ENCODE data around the gene TDRD9. TPM values are rescaled to one million over a fixed set of nuclear protein-coding genes. Genes with fewer than 3 reads are reported as not detected.

TDRD9 gene
- total and polyA plus RNA-seq, 2 experiments from 2014 or later: 0.24 TPM; not detected in 1

DNA sequence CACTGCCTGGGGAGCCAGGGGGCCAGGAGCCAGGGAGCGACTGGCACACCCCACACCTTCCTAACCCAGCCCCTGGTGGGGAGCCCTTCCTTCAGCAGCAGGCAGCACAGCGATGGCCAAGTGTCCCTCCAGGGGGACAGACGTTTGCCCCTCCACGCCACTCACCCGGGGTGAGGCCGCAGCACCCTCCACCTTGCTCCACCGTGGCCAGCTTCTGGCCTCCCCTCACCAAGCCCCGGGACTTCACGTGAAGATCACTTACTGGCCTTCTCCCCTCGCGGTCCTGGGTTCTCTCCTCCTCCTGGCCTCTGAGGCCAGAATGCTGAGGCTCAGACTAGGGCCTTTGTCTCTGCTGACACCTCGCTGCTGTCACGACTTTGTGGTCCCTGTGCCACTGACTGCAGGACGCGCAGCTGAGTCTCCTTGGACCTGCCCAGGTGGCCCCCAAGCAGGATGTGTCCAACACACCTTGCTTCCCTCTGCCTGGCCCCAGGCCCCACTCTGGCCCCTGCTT lies 153.8 kb downstream of the TDRD9 start:
- Mint-ChIP-seq H3K9me3 (no peaks in the 10 kb centered on the region; the same call in 2 of the 3 replicates), H3K27me3 (ENCODE audit: insufficient read depth, low read depth, poor library complexity) (peaks cover 18% of the 10 kb centered on the region), H3K4me3 (no peak overlapping the region), H3K4me1 (peaks cover 9% of the 10 kb centered on the region), H3K36me3 (ENCODE audit: low read depth) (no peaks in the 10 kb centered on the region; the same call in 2 of the 3 replicates), H3K27ac (no peak overlapping the region)
- no peaks in the 10 kb centered on the region for H3K9me2 ChIP-seq (ENCODE audit: insufficient read depth)
- no peak overlapping the region for H3K4me3 ChIP-seq
- H3K27ac ChIP-seq (ENCODE audit: low read depth): no peak overlapping the region
- no peak overlapping the region for H3K4me2 ChIP-seq
- H2AFZ ChIP-seq: no peak overlapping the region
- no peaks in the 10 kb centered on the region for H3K79me2 ChIP-seq (replicated peaks; ENCODE audit: insufficient read depth)
- no peak for ATAC-seq
- TF ChIP-seq, protein P1, sequence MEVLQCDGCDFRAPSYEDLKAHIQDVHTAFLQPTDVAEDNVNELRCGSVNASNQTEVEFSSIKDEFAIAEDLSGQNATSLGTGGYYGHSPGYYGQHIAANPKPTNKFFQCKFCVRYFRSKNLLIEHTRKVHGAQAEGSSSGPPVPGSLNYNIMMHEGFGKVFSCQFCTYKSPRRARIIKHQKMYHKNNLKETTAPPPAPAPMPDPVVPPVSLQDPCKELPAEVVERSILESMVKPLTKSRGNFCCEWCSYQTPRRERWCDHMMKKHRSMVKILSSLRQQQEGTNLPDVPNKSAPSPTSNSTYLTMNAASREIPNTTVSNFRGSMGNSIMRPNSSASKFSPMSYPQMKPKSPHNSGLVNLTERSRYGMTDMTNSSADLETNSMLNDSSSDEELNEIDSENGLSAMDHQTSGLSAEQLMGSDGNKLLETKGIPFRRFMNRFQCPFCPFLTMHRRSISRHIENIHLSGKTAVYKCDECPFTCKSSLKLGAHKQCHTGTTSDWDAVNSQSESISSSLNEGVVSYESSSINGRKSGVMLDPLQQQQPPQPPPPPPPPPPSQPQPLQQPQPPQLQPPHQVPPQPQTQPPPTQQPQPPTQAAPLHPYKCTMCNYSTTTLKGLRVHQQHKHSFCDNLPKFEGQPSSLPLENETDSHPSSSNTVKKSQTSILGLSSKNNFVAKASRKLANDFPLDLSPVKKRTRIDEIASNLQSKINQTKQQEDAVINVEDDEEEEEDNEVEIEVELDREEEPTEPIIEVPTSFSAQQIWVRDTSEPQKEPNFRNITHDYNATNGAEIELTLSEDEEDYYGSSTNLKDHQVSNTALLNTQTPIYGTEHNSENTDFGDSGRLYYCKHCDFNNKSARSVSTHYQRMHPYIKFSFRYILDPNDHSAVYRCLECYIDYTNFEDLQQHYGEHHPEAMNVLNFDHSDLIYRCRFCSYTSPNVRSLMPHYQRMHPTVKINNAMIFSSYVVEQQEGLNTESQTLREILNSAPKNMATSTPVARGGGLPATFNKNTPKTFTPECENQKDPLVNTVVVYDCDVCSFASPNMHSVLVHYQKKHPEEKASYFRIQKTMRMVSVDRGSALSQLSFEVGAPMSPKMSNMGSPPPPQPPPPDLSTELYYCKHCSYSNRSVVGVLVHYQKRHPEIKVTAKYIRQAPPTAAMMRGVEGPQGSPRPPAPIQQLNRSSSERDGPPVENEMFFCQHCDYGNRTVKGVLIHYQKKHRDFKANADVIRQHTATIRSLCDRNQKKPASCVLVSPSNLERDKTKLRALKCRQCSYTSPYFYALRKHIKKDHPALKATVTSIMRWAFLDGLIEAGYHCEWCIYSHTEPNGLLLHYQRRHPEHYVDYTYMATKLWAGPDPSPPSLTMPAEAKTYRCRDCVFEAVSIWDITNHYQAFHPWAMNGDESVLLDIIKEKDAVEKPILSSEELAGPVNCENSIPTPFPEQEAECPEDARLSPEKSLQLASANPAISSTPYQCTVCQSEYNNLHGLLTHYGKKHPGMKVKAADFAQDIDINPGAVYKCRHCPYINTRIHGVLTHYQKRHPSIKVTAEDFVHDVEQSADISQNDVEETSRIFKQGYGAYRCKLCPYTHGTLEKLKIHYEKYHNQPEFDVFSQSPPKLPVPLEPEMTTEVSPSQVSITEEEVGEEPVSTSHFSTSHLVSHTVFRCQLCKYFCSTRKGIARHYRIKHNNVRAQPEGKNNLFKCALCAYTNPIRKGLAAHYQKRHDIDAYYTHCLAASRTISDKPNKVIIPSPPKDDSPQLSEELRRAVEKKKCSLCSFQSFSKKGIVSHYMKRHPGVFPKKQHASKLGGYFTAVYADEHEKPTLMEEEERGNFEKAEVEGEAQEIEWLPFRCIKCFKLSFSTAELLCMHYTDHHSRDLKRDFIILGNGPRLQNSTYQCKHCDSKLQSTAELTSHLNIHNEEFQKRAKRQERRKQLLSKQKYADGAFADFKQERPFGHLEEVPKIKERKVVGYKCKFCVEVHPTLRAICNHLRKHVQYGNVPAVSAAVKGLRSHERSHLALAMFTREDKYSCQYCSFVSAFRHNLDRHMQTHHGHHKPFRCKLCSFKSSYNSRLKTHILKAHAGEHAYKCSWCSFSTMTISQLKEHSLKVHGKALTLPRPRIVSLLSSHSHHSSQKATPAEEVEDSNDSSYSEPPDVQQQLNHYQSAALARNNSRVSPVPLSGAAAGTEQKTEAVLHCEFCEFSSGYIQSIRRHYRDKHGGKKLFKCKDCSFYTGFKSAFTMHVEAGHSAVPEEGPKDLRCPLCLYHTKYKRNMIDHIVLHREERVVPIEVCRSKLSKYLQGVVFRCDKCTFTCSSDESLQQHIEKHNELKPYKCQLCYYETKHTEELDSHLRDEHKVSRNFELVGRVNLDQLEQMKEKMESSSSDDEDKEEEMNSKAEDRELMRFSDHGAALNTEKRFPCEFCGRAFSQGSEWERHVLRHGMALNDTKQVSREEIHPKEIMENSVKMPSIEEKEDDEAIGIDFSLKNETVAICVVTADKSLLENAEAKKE (CRISPR knock-in tag; IDR thresholded peaks at IDR 0.05): no peak
- TF ChIP-seq POLR2AphosphoS5 (IDR thresholded peaks at IDR 0.05; ENCODE audit: low read depth) (no peak), CREB1 (CRISPR knock-in tag; IDR thresholded peaks at IDR 0.05; ENCODE audit: low read depth) (no peak), STAT1 (IDR thresholded peaks at IDR 0.05; ENCODE audit: unreplicated experiment) (no peak), ZNF114 (CRISPR knock-in tag; IDR thresholded peaks at IDR 0.05) (no peak), ZNF331 (CRISPR knock-in tag; IDR thresholded peaks at IDR 0.05; ENCODE audit: low read depth) (no peak), EZH2phosphoT487 (IDR thresholded peaks at IDR 0.05; ENCODE audit: unreplicated experiment) (no peak), EZH2 (IDR thresholded peaks at IDR 0.05; ENCODE audit: low read depth, unreplicated experiment) (no peak), JUNB (IDR thresholded peaks at IDR 0.05; ENCODE audit: unreplicated experiment) (no peak), NANOG (IDR thresholded peaks at IDR 0.05; ENCODE audit: borderline replicate concordance) (no peak)
- TF ChIP-seq, protein P2, sequence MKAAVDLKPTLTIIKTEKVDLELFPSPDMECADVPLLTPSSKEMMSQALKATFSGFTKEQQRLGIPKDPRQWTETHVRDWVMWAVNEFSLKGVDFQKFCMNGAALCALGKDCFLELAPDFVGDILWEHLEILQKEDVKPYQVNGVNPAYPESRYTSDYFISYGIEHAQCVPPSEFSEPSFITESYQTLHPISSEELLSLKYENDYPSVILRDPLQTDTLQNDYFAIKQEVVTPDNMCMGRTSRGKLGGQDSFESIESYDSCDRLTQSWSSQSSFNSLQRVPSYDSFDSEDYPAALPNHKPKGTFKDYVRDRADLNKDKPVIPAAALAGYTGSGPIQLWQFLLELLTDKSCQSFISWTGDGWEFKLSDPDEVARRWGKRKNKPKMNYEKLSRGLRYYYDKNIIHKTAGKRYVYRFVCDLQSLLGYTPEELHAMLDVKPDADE (IDR thresholded peaks at IDR 0.05): no peak
- TF ChIP-seq, protein P3, sequence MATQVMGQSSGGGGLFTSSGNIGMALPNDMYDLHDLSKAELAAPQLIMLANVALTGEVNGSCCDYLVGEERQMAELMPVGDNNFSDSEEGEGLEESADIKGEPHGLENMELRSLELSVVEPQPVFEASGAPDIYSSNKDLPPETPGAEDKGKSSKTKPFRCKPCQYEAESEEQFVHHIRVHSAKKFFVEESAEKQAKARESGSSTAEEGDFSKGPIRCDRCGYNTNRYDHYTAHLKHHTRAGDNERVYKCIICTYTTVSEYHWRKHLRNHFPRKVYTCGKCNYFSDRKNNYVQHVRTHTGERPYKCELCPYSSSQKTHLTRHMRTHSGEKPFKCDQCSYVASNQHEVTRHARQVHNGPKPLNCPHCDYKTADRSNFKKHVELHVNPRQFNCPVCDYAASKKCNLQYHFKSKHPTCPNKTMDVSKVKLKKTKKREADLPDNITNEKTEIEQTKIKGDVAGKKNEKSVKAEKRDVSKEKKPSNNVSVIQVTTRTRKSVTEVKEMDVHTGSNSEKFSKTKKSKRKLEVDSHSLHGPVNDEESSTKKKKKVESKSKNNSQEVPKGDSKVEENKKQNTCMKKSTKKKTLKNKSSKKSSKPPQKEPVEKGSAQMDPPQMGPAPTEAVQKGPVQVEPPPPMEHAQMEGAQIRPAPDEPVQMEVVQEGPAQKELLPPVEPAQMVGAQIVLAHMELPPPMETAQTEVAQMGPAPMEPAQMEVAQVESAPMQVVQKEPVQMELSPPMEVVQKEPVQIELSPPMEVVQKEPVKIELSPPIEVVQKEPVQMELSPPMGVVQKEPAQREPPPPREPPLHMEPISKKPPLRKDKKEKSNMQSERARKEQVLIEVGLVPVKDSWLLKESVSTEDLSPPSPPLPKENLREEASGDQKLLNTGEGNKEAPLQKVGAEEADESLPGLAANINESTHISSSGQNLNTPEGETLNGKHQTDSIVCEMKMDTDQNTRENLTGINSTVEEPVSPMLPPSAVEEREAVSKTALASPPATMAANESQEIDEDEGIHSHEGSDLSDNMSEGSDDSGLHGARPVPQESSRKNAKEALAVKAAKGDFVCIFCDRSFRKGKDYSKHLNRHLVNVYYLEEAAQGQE (IDR thresholded peaks at IDR 0.05; ENCODE audit: unreplicated experiment): no peak
- TF ChIP-seq, protein P4, sequence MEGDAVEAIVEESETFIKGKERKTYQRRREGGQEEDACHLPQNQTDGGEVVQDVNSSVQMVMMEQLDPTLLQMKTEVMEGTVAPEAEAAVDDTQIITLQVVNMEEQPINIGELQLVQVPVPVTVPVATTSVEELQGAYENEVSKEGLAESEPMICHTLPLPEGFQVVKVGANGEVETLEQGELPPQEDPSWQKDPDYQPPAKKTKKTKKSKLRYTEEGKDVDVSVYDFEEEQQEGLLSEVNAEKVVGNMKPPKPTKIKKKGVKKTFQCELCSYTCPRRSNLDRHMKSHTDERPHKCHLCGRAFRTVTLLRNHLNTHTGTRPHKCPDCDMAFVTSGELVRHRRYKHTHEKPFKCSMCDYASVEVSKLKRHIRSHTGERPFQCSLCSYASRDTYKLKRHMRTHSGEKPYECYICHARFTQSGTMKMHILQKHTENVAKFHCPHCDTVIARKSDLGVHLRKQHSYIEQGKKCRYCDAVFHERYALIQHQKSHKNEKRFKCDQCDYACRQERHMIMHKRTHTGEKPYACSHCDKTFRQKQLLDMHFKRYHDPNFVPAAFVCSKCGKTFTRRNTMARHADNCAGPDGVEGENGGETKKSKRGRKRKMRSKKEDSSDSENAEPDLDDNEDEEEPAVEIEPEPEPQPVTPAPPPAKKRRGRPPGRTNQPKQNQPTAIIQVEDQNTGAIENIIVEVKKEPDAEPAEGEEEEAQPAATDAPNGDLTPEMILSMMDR (conservative IDR thresholded peaks at IDR 0.05; ENCODE audit: low read depth in 2 of 2): no peak
- no peaks in the 10 kb centered on the region for H3K36me3 ChIP-seq (ENCODE audit: insufficient read depth)
- H3F3A ChIP-seq (replicated peaks; ENCODE audit: low read depth): no peaks in the 10 kb centered on the region
- 0 out of 2 replicates have a peak, but pooled peaks cover 3% of the 10 kb centered on the region for H3K4me1 ChIP-seq (ENCODE audit: insufficient read depth)
- no peaks in the 10 kb centered on the region for H4K20me1 ChIP-seq (replicated peaks; ENCODE audit: insufficient read depth)
- peaks cover 8% of the 10 kb centered on the region; the same call in 1 of the 2 replicates for H3K27me3 ChIP-seq (ENCODE audit: insufficient read depth)
- DNase-seq (ENCODE audit: low spot score): no peak

Data from GM23338 (cell line).